IPS-20b (cell line): Measurements from ENCODE around the gene TAC4.
A peak's percentile ranks its signal among the peaks of the same experiment; 100 is the strongest.

Source experiments
- H3K27ac ChIP-seq: one replicate; pipeline ENCODE4 v1.5.1; 2013; ENCODE audit warnings: low read length
- H3K27me3 ChIP-seq: 2 replicates; pipeline ENCODE4 v1.6.1; 2013; ENCODE audit warnings: mild to moderate bottlenecking, low read length, inconsistent platforms; ENCODE audit not compliant: insufficient read depth
- H3K36me3 ChIP-seq: 2 replicates; pipeline ENCODE4 v1.6.1; 2013; ENCODE audit warnings: low read depth, mild to moderate bottlenecking, inconsistent platforms, low read length, moderate library complexity; ENCODE audit not compliant: insufficient read depth
- H3K4me1 ChIP-seq: 2 replicates; pipeline ENCODE4 v1.6.1; 2013; ENCODE audit warnings: mild to moderate bottlenecking, control low read depth, inconsistent platforms, low read length, moderate library complexity; ENCODE audit not compliant: insufficient read depth
- H3K4me3 ChIP-seq: 2 replicates; pipeline ENCODE4 v1.5.1; 2013; ENCODE audit warnings: mild to moderate bottlenecking, low read length, inconsistent platforms
- H3K9ac ChIP-seq: 2 replicates; pipeline ENCODE4 v1.6.1; 2013; ENCODE audit warnings: low read depth, mild to moderate bottlenecking, inconsistent platforms, low read length, moderate library complexity
- H3K9me3 ChIP-seq: 2 replicates; pipeline ENCODE4 v1.6.1; 2013; ENCODE audit warnings: mild to moderate bottlenecking, low read depth, low read length, inconsistent platforms; ENCODE audit not compliant: insufficient read depth

TAC4 gene

DNA sequence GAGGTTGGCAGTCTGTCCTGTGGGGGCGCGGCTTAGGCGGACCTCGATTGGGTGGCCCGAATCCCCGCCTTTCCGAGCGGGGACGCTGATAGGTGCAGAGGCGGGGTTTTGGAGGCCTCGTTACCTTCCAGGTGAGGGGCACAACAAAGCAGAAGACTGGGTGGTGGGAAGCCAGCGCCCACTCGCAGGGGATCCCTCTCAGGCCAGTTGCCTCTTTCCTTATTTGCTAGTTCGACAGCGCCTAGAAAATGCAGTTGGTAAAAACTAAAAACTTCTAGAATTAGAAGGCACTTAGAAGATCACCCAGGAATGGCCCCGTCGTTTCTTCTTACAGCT, 58.7 kb downstream of the TAC4 start:
- Histone ChIP-seq H3K9me3 (no peaks in the 10 kb centered on the region), H3K36me3 (peaks cover 40% of the 10 kb centered on the region), H3K27me3 (no peaks in the 10 kb centered on the region), H3K4me1 (peaks cover 7% of the 10 kb centered on the region), H3K4me3 (peak overlapping the region; percentile 69), H3K9ac (peak overlapping the region; percentile 40; the same call in 1 of the 2 replicates), H3K27ac (no peak overlapping the region)

DNA sequence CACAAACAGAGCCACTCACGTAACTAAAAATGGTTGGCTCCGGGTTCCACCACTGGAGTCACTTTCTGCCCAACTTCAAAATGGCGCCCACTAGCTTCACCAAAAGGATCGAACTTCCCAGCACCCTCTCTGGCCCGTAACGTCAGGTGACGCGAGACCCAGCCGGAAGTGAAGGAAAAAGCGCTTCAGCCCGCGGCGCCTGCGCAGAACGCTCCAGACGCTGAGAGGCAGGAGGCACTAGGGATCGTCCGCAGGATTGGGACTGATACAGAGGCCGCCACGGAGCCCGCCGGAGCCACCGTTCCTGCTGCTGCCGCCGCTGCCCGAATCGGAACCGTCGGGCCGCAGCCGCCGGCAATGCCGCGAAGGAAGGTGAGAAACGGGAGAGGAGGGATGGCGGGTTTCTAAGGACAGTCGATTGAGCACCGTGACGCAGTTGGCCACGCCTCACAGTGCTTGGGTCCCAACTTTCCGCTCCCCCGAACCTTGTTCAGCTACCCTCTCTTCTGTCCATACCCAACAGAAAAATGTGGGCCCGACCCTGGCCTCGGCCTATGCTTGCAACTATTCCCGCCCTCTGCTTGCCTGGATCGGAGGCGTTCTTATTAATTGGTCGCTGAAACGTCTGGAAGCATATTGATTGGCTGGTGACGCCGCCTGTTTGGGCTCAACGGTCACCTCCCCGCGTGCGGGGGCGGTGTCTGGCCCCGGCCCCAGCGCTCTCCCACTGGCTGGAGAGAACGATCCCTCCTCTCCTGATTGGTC, 59.2 kb downstream of the TAC4 start, which contains the start of gene KAT7:
KAT7 (plus strand) TSS at position 204 of the 765 bp plus-strand sequence; CDS start at position 358, 154 bp downstream.
- Histone ChIP-seq H3K4me1 (peaks cover 7% of the 10 kb centered on the region), H3K27me3 (peaks cover 3% of the 10 kb centered on the region; the same call in 1 of the 2 replicates), H3K9me3 (no peaks in the 10 kb centered on the region)

More for the DNA sequence above, 59.2 kb downstream of the TAC4 start, which contains the start of gene KAT7:
- Histone ChIP-seq H3K4me3 (peak within 1 kb of the TSS; percentile 90), H3K9ac (peak within 1 kb of the TSS; percentile 99), H3K27ac (peak within 1 kb of the TSS; percentile 95), H3K36me3 (peaks cover 35% of the 10 kb centered on the region)
